NCI-H524 treated with DMSO at 0.1 percent for 48 hours (cell line): ENCODE results near the gene SOX12.
"Not testable (repeated sequence)": the region's sequence is repeated elsewhere in the genome, so short reads cannot be mapped to it uniquely, and the experiment has no call there.

Experiments
- DNase-seq: peaks from one replicate; lab custom pipeline; 2025; lab: John Stamatoyannopoulos, UW

Gene SOX12

GRCh38 chr20:362271-363254, 37.2 kb downstream of the SOX12 start:
- no peak for DNase-seq

- DNase-seq, result no peak
These were observed 38.1 kb downstream of the SOX12 start for GRCh38 chr20:363319-364078.

DNA sequence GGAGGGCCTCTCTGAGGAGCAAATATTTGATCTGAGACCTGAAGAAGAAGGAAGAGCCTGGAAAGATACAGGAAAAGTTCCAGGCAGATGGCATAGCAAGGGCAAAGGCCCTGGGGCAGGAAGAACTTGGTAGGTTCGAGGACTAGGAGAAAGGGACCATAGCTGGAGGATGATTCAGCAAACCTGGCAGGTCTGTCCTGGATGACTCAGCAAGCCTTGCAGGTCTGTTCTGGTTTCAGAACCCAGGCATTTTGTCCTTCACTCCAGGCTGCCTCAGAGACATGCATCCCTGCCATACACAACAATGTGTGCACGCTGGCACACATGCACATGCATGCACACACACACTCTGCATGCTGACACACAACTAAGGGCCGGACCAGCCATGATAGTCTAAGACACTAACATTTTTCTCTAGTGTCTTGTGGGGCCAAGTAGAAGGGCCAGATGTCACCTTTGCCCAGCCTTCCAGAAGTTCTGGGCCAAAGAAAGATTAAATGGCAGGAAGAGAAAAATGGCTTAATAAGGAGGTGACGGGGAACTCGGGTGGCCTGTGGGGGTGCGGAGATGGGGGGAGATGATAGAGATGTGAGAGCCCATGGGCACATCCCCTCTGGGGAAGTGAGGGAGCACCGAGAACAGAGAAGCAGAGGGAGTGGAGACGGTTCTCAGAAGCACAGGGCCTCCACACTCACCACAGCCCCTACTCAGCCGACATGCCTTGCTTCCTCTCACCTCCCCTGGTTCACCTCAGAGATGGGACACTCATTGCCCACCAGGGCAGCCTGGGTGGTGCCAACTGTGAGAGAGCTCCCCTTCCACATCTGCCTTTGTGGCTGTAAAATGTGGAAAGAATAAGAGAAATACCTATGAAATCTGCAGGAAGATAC, 39.8 kb downstream of the SOX12 start:
- no peak for DNase-seq

GRCh38 chr20:366041-366718, 40.8 kb downstream of the SOX12 start:
- no peak for DNase-seq

- no peak for DNase-seq
These were observed 41.5 kb downstream of the SOX12 start for GRCh38 chr20:366719-367485.

GRCh38 chr20:367486-367887, 42.1 kb downstream of the SOX12 start:
- DNase-seq, result no peak

GRCh38 chr20:368915-369314, 43.6 kb downstream of the SOX12 start:
- DNase-seq, result no peak

DNA sequence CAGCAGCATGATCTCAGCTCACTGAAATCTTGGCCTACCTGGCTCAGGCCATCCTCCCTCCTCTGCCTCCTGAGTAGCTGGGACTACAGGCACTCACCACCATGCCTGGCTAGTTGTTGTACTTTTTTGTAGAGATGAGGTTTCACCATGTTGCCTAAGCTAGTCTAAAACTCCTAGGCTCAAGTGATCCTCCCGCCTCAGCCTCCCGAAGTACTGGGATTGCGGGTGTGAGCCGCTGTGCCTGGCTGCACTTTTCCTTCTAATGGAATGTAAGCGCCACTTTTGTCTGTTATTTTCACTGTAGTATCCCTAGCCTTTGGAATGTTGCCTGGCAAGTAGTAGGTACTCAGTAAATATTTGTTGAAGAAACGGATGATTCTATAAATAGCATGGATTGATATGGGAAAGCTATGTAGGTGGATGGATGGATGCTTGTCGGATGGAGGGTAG, 44.8 kb downstream of the SOX12 start:
- no peak for DNase-seq

DNA sequence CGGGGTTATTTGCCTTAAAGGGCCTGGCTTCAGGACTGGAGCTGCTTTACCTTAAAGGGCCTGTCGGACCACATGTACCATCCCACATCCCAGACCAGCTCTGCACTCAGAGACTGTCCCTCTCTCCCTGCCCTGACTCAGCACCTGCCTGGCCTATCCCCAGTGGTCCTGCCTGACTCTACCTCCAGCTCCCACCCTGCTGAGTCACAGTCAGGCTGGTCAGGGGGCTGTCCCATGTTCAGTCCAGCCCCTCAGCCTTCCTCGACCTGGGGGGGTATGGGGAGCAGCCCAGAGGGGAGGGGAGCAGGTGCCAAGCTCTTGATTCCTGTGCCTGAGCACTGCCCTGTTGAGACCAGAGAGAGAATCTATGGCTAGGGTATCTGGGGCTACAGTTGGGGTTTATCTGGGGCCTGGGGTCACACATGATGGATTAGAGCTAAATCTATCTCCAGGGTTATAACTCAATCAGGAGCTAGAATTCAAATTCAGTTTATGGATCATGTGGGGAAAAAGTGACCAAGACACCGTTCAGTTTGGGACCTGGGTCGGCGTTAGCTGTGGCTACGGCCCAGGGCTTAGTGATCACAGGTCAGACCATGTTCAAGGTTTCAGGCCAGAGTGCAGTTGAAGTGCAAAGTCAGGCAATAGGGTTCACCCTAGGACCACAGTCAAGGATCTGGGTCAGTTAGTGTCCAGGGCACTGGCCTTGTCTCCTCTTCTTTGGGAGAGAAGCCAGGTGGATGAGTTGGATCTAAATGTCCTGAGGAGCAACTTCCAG, 45.8 kb downstream of the SOX12 start:
- DNase-seq, result no peak

DNA sequence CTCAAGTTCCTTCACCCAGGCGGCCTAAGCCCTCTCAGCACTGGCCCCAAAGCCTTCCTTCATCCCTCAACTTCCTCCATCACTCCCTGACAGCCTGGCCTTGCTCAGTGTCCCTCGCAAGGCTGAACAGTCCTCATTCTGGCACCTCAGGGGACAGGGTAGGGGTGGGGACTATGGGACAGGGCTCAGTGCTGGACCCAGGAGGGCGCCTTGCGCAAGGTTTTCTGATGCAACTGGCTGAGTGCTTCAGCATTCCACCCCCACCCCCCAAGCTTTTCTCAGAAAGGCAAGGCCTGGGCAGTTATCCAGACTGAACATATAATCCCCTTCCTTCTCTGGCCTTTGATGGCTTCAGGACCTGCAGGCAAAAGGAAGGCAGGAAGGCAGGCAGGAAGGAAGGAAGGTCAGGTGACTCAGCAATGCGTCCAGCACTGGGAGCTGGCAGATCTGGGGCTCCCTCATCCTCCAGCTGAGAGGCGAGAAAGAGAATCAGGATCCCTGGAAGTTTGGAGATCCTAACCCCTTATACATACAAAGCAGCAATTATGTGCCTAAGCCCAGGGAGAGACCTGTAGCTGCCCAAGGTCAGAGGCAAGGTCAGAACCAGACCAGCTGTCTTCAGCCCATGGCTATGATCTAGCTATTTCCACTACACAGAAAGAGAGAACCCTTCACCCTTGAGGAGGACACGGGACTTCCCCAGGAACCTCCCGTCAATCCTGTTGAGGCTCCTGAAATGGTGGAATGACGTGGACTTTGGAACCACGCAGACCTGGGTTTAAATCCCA, 46.6 kb downstream of the SOX12 start:
- DNase-seq, result no peak

DNA sequence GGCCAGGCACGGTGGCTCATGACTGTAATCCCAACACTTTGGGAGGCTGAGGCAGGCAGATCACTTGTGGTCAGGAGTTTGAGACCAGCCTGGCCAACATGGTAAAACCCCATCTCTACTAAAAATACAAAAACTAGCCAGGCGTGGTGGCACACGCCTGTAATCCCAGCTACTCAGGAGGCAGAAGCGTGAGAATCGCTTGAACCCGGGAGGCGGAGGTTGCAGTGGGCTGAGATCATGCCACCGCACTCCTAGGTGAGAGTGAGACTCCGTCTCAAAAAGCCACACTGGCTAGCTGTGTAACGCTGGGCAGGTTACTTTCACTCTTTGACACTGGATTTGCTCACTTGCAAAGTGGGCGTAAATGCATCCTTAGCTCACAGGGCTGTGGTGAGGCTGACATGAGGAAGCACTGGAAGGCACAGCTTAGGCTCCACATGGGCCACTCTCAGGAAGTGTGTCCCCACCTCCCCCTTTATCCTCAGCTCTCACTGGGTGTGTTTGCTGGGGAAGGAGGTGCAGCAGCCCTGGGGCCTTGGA, 47.3 kb downstream of the SOX12 start:
- not testable (repeated sequence) for DNase-seq

GRCh38 chr20:373171-373890, 48.0 kb downstream of the SOX12 start:
- no peak for DNase-seq

GRCh38 chr20:375265-375889, 50.0 kb downstream of the SOX12 start:
- DNase-seq, result no peak

GRCh38 chr20:376089-376488, 50.7 kb downstream of the SOX12 start:
- no peak for DNase-seq

DNA sequence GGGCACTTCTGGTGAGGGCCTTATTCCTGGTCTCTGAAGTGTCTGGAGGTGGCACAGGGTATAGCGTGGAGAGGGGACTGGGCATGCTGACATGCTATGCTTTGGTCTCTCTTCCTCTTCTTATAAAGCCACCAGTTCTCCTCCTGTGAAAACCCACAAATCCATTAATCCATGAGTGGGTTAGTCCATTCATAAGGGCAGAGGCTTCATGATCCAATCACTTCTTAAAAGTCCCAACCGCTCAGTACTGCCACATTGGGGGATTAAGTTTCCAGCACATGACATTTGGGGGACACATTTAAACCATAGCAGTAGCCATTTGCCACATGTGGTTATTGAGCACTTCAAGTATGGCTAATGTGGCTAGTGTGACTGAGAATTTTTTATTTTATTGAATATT, 51.4 kb downstream of the SOX12 start:
- no peak for DNase-seq

DNA sequence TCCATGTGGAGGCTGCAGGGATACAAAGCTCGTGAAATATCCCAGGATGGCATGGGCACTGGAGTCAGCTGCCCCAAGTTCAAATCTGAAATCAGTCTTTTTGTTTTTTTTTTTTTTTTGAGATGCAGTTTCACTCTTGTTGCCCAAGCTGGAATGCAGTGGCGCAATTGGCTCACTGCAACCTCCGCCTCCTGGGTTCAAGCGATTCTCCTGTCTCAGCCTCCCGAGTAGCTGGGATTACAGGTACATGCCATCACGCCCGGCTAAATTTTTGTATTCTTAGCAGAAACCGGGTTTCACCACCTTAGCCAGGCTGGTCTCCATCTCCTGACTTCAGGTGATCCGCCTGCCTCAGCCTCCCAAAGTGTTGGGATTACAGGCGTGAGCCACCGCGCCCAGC, 52.2 kb downstream of the SOX12 start:
- not testable (repeated sequence) for DNase-seq

- DNase-seq, result no peak
These were observed 53.6 kb downstream of the SOX12 start for GRCh38 chr20:378961-379336.
